ENCODE data around the gene XRCC2. TPM values are rescaled to one million over a fixed set of nuclear protein-coding genes. Genes with fewer than 3 reads are reported as not detected.

Gene XRCC2
- total and polyA plus RNA-seq, 2 experiments from 2014 or later, result 18.9 to 33.2 TPM

GRCh38 chr7:152668975-152669374 lies 7.0 kb downstream of the XRCC2 start (continued):
- TF ChIP-seq ZNF462 (CRISPR knock-in tag; IDR thresholded peaks at IDR 0.05) (no peak), JUNB (IDR thresholded peaks at IDR 0.05; ENCODE audit: unreplicated experiment) (no peak), REST (IDR thresholded peaks at IDR 0.05; ENCODE audit: unreplicated experiment) (no peak), EZH2phosphoT487 (IDR thresholded peaks at IDR 0.05; ENCODE audit: unreplicated experiment) (no peak), ZNF114 (CRISPR knock-in tag; IDR thresholded peaks at IDR 0.05) (no peak)

- DNase-seq (ENCODE audit: low spot score), result no peak
- H3K27me3 Mint-ChIP-seq (ENCODE audit: insufficient read depth, low read depth, poor library complexity), result no peaks in the 10 kb centered on the region
- no peak overlapping the region for H3K27ac Mint-ChIP-seq
- Histone ChIP-seq H3K4me3 (no peak overlapping the region), H3K4me1 (ENCODE audit: insufficient read depth) (no peaks in the 10 kb centered on the region), H3K27me3 (ENCODE audit: insufficient read depth) (no peaks in the 10 kb centered on the region), H3K27ac (ENCODE audit: low read depth) (no peak overlapping the region), H3K4me2 (no peak overlapping the region), H3K79me2 (replicated peaks; ENCODE audit: insufficient read depth) (peaks cover 100% of the 10 kb centered on the region), H2AFZ (no peak overlapping the region), H4K20me1 (replicated peaks; ENCODE audit: insufficient read depth) (peaks cover 68% of the 10 kb centered on the region), H3F3A (replicated peaks; ENCODE audit: low read depth) (no peaks in the 10 kb centered on the region; the same call in 1 of the 2 replicates), H3K9me2 (ENCODE audit: insufficient read depth) (no peaks in the 10 kb centered on the region), H3K36me3 (ENCODE audit: insufficient read depth) (peaks cover 13% of the 10 kb centered on the region)
- no peaks in the 10 kb centered on the region for H3K9me3 Mint-ChIP-seq
- H3K4me3 Mint-ChIP-seq, result no peak overlapping the region
- peaks cover 5% of the 10 kb centered on the region; the same call in 1 of the 3 replicates for H3K4me1 Mint-ChIP-seq
- no peak for ATAC-seq
- H3K36me3 Mint-ChIP-seq (ENCODE audit: low read depth), result peaks cover 53% of the 10 kb centered on the region
- no peak for TF ChIP-seq POLR2AphosphoS5 (IDR thresholded peaks at IDR 0.05; ENCODE audit: low read depth)
- no peak for TF ChIP-seq CTCF (conservative IDR thresholded peaks at IDR 0.05; ENCODE audit: low read depth in 2 of 2)
- TF ChIP-seq EZH2phosphoT487 (IDR thresholded peaks at IDR 0.05; ENCODE audit: unreplicated experiment), result no peak
- no peak for TF ChIP-seq EZH2 (IDR thresholded peaks at IDR 0.05; ENCODE audit: low read depth, unreplicated experiment)
- TF ChIP-seq NANOG (IDR thresholded peaks at IDR 0.05; ENCODE audit: borderline replicate concordance), result no peak
These were observed 8.0 kb downstream of the XRCC2 start for GRCh38 chr7:152667958-152668357.

Measured in GM23338 (cell line).